ENCODE data around the gene ZP4. TPM values are rescaled to one million over a fixed set of nuclear protein-coding genes. Genes with fewer than 3 reads are reported as not detected.
"Not testable (repeated sequence)": the region's sequence is repeated elsewhere in the genome, so short reads cannot be mapped to it uniquely, and the experiment has no call there.

Gene ZP4
- total and polyA plus RNA-seq, 4 donors = not detected

DNA sequence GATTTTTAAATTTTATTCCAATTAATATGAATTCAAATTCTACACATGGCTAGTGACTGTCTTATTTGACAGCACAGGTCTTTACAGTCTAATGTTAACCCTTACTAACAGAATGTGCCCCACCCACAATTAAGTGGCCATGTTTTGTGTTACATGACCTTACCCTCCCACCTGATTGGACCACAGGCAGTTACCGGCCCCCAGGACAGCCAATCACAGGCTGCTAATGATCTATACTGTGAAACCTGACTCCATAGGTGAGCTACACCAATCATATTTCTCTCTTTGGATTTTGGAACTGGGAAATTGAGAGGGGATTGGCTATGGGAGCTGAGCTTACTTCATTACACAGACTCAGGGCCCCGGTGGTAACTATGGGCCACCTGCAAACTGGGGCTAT lies 27.5 kb downstream of the ZP4 start:
- no peaks in the 10 kb centered on the region for H3K9me3 ChIP-seq (ENCODE audit: control insufficient read depth, insufficient read depth, low read length)
- peaks cover 8% of the 10 kb centered on the region for H3K4me1 ChIP-seq (ENCODE audit: control insufficient read depth, insufficient read depth, low read length)
- WGBS (ENCODE audit: insufficient coverage) = 100% methylated on average over 1 of the region's 2 CpGs
- no peak overlapping the region for H3K27ac ChIP-seq (ENCODE audit: low read depth, low read length)
- no peaks in the 10 kb centered on the region for H3K27me3 ChIP-seq (ENCODE audit: control insufficient read depth, insufficient read depth, low read length)
- no peaks in the 10 kb centered on the region for H3K36me3 ChIP-seq (ENCODE audit: control insufficient read depth, insufficient read depth, low read length)
- no peak overlapping the region for H3K4me3 ChIP-seq (ENCODE audit: low read depth, low read length)
- no peak for DNase-seq (ENCODE audit: low read depth in 4 of 6, low spot score in 6 of 6)

DNA sequence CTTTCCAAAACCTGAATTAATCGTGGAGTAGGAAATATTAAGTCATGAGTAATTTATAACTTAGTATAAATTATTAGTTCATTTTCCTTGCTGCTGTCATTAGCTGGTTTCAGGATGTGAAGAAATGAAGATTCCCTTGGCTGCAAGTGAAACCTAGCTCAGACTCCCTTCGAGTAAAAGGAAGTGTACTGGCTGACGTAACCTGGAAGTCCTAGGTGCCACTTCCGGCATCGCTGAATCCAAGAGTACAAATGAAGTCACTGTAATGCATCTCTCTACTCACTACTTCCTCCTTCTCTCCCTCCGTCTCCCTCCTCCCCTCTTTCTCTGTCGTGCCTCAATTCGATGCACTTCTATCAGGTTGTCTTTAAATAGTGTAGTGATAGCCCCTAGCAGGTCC lies 28.8 kb downstream of the ZP4 start:
- no peaks in the 10 kb centered on the region for H3K36me3 ChIP-seq (ENCODE audit: control insufficient read depth, insufficient read depth, low read length)
- peaks cover 8% of the 10 kb centered on the region for H3K4me1 ChIP-seq (ENCODE audit: control insufficient read depth, insufficient read depth, low read length)
- H3K4me3 ChIP-seq (ENCODE audit: low read depth, low read length) = no peak overlapping the region
- WGBS (ENCODE audit: insufficient coverage) = 86% methylated on average over 1 of the region's 8 CpGs
- no peaks in the 10 kb centered on the region for H3K27me3 ChIP-seq (ENCODE audit: control insufficient read depth, insufficient read depth, low read length)
- no peak overlapping the region for H3K27ac ChIP-seq (ENCODE audit: low read depth, low read length)
- H3K9me3 ChIP-seq (ENCODE audit: control insufficient read depth, insufficient read depth, low read length) = no peaks in the 10 kb centered on the region
- no peak for DNase-seq (ENCODE audit: low read depth in 4 of 6, low spot score in 6 of 6)

DNA sequence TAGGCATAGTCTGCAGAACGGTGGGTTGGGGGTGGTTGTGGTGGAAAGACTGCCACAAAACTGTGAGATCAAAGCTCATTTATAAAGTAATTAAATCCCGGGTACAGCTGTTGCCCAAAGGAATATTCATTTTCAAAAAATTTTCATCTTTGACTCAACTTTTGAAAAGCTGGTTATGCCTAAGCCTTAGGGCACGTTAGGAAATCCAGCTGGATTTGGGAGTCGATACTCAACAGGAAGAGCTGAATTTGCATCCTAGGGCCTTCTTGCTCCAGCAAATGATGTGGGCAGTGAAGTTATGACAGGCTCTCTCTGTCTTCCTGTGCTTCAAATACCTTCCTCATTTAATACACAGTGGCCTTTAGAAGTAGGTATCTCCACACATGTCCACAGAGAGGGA lies 31.7 kb downstream of the ZP4 start:
- no peak for DNase-seq (ENCODE audit: low read depth in 4 of 6, low spot score in 6 of 6)
- Histone ChIP-seq H3K27ac (ENCODE audit: low read depth, low read length) (no peak overlapping the region), H3K4me3 (ENCODE audit: low read depth, low read length) (no peak overlapping the region), H3K36me3 (ENCODE audit: control insufficient read depth, insufficient read depth, low read length) (no peaks in the 10 kb centered on the region), H3K27me3 (ENCODE audit: control insufficient read depth, insufficient read depth, low read length) (no peaks in the 10 kb centered on the region), H3K9me3 (ENCODE audit: control insufficient read depth, insufficient read depth, low read length) (no peaks in the 10 kb centered on the region), H3K4me1 (ENCODE audit: control insufficient read depth, insufficient read depth, low read length) (no peaks in the 10 kb centered on the region)
- 50% methylated on average over 3 of the region's 4 CpGs for WGBS (ENCODE audit: insufficient coverage)

DNA sequence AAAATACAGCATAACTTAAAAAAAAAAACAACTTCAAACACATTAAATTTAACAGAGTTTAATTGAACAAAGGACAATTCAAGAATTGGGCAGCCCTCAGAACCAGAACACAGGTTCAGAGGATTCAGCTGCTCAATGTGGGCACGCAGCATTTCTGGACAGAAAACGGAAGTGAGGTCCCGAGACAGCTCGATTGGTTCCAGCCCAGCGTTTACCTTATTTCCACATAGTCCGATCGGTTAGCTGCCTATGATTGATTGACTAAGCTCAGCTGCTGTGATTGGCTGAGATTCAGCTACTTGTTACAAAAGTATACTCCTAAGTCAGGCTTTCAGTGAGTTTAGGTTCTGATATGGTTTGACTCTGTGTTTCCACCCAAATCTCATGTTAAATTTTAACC lies 33.3 kb downstream of the ZP4 start:
- no peaks in the 10 kb centered on the region for H3K4me1 ChIP-seq (ENCODE audit: control insufficient read depth, insufficient read depth, low read length)
- H3K4me3 ChIP-seq (ENCODE audit: low read depth, low read length) = no peak overlapping the region
- no peaks in the 10 kb centered on the region for H3K27me3 ChIP-seq (ENCODE audit: control insufficient read depth, insufficient read depth, low read length)
- no peak for DNase-seq (ENCODE audit: low read depth in 4 of 6, low spot score in 6 of 6)
- H3K27ac ChIP-seq (ENCODE audit: low read depth, low read length) = no peak overlapping the region
- 79% methylated on average over 6 of the region's 7 CpGs for WGBS (ENCODE audit: insufficient coverage)
- no peaks in the 10 kb centered on the region for H3K36me3 ChIP-seq (ENCODE audit: control insufficient read depth, insufficient read depth, low read length)
- H3K9me3 ChIP-seq (ENCODE audit: control insufficient read depth, insufficient read depth, low read length) = no peaks in the 10 kb centered on the region

DNA sequence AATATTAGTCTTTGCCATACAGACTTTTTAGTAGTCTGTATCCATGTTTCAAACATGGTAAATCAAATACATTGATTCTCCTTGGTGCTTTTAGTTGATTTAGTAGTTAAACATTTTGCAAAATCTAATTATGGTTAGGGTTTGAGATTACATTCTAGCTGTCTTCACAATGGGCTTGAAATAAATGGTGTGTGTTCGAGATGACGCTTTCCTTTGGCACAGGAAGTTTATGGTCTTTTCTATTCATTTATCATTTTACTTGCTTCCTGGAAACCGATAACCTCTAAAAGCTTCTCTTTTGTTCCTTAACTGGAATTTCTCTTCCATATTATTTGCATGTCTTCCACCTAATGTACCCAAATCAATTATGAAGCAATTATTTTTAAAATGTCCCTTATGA lies 38.4 kb downstream of the ZP4 start:
- no peaks in the 10 kb centered on the region for H3K9me3 ChIP-seq (ENCODE audit: control insufficient read depth, insufficient read depth, low read length)
- no peaks in the 10 kb centered on the region for H3K4me1 ChIP-seq (ENCODE audit: control insufficient read depth, insufficient read depth, low read length)
- no peak overlapping the region for H3K27ac ChIP-seq (ENCODE audit: low read depth, low read length)
- no peak overlapping the region for H3K4me3 ChIP-seq (ENCODE audit: low read depth, low read length)
- no peaks in the 10 kb centered on the region for H3K36me3 ChIP-seq (ENCODE audit: control insufficient read depth, insufficient read depth, low read length)
- no peaks in the 10 kb centered on the region for H3K27me3 ChIP-seq (ENCODE audit: control insufficient read depth, insufficient read depth, low read length)
- peak in 1 of 6 donors; percentile 47 for DNase-seq (ENCODE audit: low read depth in 4 of 6, low spot score in 6 of 6)
- no CpG with 5 or more reads among the region's 3 CpGs for WGBS (ENCODE audit: insufficient coverage)

DNA sequence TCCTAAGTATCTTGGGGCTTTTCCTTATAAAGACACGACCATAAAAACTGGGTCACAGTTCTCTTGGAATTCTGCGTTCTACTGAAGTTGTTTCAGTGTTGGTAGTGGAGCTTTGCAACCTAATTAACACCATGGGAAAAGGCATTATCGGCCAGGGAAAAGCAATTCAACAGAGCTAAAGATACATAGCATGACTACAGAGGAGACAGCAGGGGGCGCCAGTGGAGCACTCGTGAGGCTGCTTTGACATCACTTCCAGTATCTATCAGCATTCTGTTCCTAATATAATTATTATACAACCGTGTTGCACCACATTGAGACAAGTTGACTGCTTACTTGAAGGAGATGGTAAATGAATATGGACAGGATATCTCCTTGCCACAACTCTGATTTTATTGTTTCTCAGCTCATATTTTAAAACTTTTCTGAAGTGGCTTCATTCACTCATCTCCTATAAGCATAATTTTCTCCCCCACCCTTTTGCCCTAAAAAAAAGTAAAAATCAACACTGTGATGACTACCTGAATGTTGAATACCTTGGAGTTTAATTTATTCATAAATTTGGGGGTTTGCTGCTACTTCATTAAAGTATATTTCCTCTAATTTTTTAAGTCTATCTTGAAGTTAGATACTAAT lies 39.4 kb downstream of the ZP4 start:
- Histone ChIP-seq H3K9me3 (ENCODE audit: control insufficient read depth, insufficient read depth, low read length) (no peaks in the 10 kb centered on the region), H3K4me3 (ENCODE audit: low read depth, low read length) (no peak overlapping the region), H3K4me1 (ENCODE audit: control insufficient read depth, insufficient read depth, low read length) (no peaks in the 10 kb centered on the region), H3K36me3 (ENCODE audit: control insufficient read depth, insufficient read depth, low read length) (no peaks in the 10 kb centered on the region), H3K27ac (ENCODE audit: low read depth, low read length) (no peak overlapping the region), H3K27me3 (ENCODE audit: control insufficient read depth, insufficient read depth, low read length) (no peaks in the 10 kb centered on the region)
- peak in 5 of 6 donors; percentile 26 to 87 (median 42) for DNase-seq (ENCODE audit: low read depth in 4 of 6, low spot score in 6 of 6)
- 5% methylated on average over 3 of the region's 6 CpGs for WGBS (ENCODE audit: insufficient coverage)

DNA sequence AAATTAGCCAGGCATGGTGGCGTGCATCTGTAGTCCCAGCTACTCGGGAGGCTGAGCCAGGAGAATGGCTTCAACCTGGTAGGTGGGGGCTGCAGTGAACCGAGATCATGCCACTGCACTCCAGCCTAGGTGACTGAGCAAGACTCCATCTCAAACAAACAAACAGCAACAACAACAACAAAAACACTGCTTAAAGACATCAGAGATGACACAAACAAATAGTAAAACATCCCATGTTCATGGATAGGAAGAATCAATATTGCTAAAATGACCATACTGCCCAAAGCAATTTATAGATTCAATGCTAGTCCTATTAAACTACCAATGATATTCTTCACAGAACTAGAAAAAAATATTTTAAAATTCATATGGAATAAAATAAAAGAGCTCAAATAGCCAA lies 47.2 kb downstream of the ZP4 start:
- not testable (repeated sequence) for DNase-seq (ENCODE audit: low read depth in 4 of 6, low spot score in 6 of 6); H3K9me3 ChIP-seq (ENCODE audit: control insufficient read depth, insufficient read depth, low read length); H3K27ac ChIP-seq (ENCODE audit: low read depth, low read length); H3K27me3 ChIP-seq (ENCODE audit: control insufficient read depth, insufficient read depth, low read length); H3K4me1 ChIP-seq (ENCODE audit: control insufficient read depth, insufficient read depth, low read length); H3K4me3 ChIP-seq (ENCODE audit: low read depth, low read length); H3K36me3 ChIP-seq (ENCODE audit: control insufficient read depth, insufficient read depth, low read length)
- WGBS (ENCODE audit: insufficient coverage) = 100% methylated on average over 1 of the region's 3 CpGs

DNA sequence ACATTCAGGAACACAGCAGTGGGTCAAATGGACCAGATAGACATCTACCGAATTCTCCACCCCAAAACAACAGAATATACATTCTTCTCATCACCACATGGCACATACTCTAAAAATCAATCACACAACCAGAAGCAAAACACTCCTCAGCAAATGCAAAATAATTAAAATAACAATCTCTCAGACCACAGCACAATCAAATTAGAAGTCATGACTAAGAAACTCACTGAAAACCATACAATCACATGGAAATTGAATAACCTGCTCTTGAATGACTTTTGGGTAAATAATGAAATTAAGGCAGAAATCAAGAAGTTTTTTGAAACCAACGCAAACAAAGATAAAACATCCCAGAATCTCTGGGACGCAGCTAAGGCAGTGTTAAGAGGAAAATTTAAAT lies 49.2 kb downstream of the ZP4 start:
- Histone ChIP-seq H3K36me3 (ENCODE audit: control insufficient read depth, insufficient read depth, low read length) (no peaks in the 10 kb centered on the region), H3K27me3 (ENCODE audit: control insufficient read depth, insufficient read depth, low read length) (no peaks in the 10 kb centered on the region), H3K9me3 (ENCODE audit: control insufficient read depth, insufficient read depth, low read length) (no peaks in the 10 kb centered on the region), H3K4me3 (ENCODE audit: low read depth, low read length) (no peak overlapping the region), H3K27ac (ENCODE audit: low read depth, low read length) (no peak overlapping the region), H3K4me1 (ENCODE audit: control insufficient read depth, insufficient read depth, low read length) (no peaks in the 10 kb centered on the region)
- 78% methylated on average over 1 of the region's 3 CpGs for WGBS (ENCODE audit: insufficient coverage)
- DNase-seq (ENCODE audit: low read depth in 4 of 6, low spot score in 6 of 6) = no peak

DNA sequence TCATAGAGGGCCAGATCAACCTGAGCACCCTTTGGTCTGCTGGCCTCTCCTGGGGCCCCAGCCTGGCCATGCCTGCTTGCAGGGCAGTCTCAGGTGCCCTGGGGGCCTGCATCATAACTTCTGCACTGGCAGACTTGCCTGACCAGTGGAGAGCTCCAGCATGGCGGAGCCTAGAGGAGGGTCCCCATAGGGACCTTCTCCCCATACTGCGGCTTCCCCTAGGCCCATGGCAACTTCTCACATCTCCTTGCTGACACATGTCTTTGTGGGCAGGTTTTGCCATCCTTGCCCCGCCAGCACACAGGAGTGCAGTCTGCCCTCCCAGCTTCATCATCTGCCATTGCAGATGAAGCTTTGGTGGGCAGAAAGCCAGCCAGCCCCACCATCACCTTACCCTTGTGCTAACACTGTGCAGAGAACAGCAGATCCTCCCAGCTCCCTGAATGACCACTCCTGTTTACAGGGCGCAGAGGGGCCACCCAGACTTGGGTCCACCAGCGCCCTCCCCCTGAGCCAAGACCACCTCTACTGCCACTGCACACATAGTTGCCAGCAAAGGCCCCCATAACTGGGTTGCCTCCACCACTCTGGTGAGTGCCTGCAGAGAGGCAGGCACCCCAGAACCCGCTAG lies 51.7 kb downstream of the ZP4 start:
- WGBS (ENCODE audit: insufficient coverage) = 91% methylated on average over 6 of the region's 6 CpGs
- H3K36me3 ChIP-seq (ENCODE audit: control insufficient read depth, insufficient read depth, low read length) = no peaks in the 10 kb centered on the region
- DNase-seq (ENCODE audit: low read depth in 4 of 6, low spot score in 6 of 6) = no peak
- no peaks in the 10 kb centered on the region for H3K27me3 ChIP-seq (ENCODE audit: control insufficient read depth, insufficient read depth, low read length)
- H3K27ac ChIP-seq (ENCODE audit: low read depth, low read length) = no peak overlapping the region
- H3K4me1 ChIP-seq (ENCODE audit: control insufficient read depth, insufficient read depth, low read length) = no peaks in the 10 kb centered on the region
- no peak overlapping the region for H3K4me3 ChIP-seq (ENCODE audit: low read depth, low read length)
- H3K9me3 ChIP-seq (ENCODE audit: control insufficient read depth, insufficient read depth, low read length) = no peaks in the 10 kb centered on the region

DNA sequence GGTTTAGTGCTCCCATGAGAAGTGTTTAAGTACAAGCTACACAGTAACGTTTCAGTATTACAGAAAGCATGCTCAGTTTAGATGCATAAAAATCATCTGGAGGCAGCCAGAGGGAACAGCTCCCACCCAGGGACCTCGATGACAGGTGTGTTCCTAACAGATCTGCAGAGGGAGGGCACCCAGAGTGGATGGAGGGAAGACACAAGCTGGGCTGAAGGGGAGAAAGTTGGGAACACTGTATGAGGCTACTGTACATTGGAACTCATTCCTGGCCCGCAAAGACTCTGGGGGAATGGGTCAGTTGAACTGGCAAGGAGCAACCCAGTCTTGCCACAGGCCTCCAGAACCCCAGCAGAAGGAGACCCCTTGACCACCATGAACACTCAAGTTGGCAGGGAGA lies 52.4 kb downstream of the ZP4 start:
- Histone ChIP-seq H3K27ac (ENCODE audit: low read depth, low read length) (no peak overlapping the region), H3K4me1 (ENCODE audit: control insufficient read depth, insufficient read depth, low read length) (no peaks in the 10 kb centered on the region), H3K27me3 (ENCODE audit: control insufficient read depth, insufficient read depth, low read length) (no peaks in the 10 kb centered on the region), H3K4me3 (ENCODE audit: low read depth, low read length) (no peak overlapping the region), H3K36me3 (ENCODE audit: control insufficient read depth, insufficient read depth, low read length) (no peaks in the 10 kb centered on the region), H3K9me3 (ENCODE audit: control insufficient read depth, insufficient read depth, low read length) (no peaks in the 10 kb centered on the region)
- DNase-seq (ENCODE audit: low read depth in 4 of 6, low spot score in 6 of 6) = no peak
- 70% methylated on average over 2 of the region's 3 CpGs for WGBS (ENCODE audit: insufficient coverage)

All from spinal cord (tissue), 10 donors.